ENCODE results near the gene ZNF865.
A peak's percentile ranks its signal among the peaks of the same experiment; 100 is the strongest.

The ZNF865 gene

DNA sequence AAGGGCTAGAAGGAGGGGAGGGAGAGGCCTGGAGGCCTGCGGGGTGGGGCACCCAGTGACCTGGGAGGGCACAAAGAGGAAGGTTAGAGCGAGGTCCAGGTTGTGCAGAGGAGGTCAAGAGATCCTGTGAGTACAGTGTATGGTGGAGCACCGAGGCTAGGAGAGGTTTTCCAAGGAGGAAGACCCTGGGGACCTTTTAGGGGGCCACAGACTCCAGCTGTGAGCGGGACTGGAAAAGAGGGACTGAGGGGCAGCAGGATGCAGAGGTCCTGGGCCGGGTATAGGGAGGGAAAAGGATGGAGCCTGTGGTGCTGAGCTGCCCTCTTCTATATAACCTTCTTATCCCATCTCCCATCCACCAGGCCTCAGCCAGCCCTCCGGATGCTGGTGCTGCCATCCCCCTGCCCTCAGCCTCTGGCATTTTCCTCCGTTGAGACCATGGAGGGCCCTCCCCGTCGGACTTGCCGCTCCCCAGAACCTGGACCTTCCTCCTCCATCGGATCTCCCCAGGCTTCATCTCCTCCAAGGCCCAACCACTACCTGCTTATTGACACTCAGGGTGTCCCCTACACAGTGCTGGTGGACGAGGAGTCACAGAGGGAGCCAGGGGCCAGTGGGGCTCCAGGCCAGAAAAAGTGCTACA lies 38.9 kb downstream of the ZNF865 start:
- Histone ChIP-seq H3K4me1 (ENCODE audit: control insufficient read depth in 1 of 2, insufficient read depth in 2 of 2, low read length in 2 of 2) (peaks cover 36 to 56% of the 10 kb centered on the region in 2 donors), H3K9ac (ENCODE audit: low read depth in 1 of 2, low read length in 2 of 2) (peak overlapping the region; percentile 62 to 81), H3K4me3 (ENCODE audit: low read depth in 1 of 2, low read length in 2 of 2) (peak overlapping the region; percentile 65 to 91), H3K27me3 (ENCODE audit: control insufficient read depth in 1 of 2, insufficient read depth in 2 of 2, low read length in 2 of 2) (no peaks in the 10 kb centered on the region), H3K36me3 (ENCODE audit: control insufficient read depth in 1 of 2, insufficient read depth in 2 of 2, low read length in 2 of 2) (peaks cover 9 to 14% of the 10 kb centered on the region in 2 donors), H3K27ac (ENCODE audit: low read depth, low read length) (no peak overlapping the region), H3K9me3 (ENCODE audit: control insufficient read depth in 1 of 2, low read length in 2 of 2) (no peaks in the 10 kb centered on the region)

DNA sequence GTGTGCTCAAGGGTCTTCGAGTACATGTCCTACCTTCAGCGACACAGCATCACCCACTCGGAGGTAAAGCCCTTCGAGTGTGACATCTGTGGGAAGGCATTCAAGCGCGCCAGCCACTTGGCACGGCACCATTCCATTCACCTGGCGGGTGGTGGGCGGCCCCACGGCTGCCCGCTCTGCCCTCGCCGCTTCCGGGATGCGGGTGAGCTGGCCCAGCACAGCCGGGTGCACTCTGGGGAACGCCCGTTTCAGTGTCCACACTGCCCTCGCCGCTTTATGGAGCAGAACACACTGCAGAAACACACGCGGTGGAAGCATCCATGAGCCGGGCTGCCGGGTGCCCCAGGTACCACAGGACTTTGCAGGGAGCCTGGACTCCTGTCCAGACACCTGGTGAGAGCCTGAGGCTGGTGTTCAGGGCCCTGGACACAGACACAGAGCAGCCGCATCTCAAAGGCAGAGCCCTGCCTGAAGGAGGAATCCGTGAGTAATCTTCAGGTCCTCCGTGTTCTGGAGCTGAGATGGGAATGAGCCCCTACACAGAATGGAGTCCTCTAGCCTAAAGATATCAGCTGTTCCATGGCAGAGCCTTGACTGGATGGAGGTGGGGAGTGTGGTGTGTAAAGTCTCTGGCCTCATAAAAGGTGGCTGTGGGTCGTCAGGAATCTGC lies 39.5 kb downstream of the ZNF865 start:
- Histone ChIP-seq H3K36me3 (ENCODE audit: control insufficient read depth in 1 of 2, insufficient read depth in 2 of 2, low read length in 2 of 2) (peaks cover 9 to 14% of the 10 kb centered on the region in 2 donors), H3K27me3 (ENCODE audit: control insufficient read depth in 1 of 2, insufficient read depth in 2 of 2, low read length in 2 of 2) (no peaks in the 10 kb centered on the region), H3K4me1 (ENCODE audit: control insufficient read depth in 1 of 2, insufficient read depth in 2 of 2, low read length in 2 of 2) (peaks cover 38 to 51% of the 10 kb centered on the region in 2 donors), H3K4me3 (ENCODE audit: low read depth in 1 of 2, low read length in 2 of 2) (no peak overlapping the region), H3K9me3 (ENCODE audit: control insufficient read depth in 1 of 2, low read length in 2 of 2) (no peaks in the 10 kb centered on the region), H3K27ac (ENCODE audit: low read depth, low read length) (no peak overlapping the region), H3K9ac (ENCODE audit: low read depth in 1 of 2, low read length in 2 of 2) (peak overlapping the region in 1 of 2 donors; percentile 62)

DNA sequence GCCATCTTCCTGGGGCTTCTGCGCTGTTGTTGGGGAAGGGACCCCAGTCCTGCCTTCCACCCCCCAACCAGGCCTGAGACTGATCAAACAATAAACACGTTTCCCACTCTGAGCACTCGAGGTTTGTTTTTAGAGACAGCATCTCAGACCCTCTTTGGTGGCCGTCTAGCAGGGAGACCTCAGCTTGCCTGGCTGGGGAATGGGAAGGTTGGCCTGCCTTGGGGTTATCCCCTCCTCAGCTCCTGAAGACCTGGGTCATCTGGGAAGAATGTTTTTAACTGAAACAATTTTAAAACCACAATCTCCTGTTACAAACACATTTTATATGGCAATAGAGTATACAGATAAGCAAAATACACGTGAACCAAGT lies 40.0 kb downstream of the ZNF865 start:
- no peaks in the 10 kb centered on the region for H3K9me3 ChIP-seq (ENCODE audit: control insufficient read depth in 1 of 2, low read length in 2 of 2)
- H3K36me3 ChIP-seq (ENCODE audit: control insufficient read depth in 1 of 2, insufficient read depth in 2 of 2, low read length in 2 of 2) = peaks cover 9 to 14% of the 10 kb centered on the region in 2 donors
- peaks cover 38 to 46% of the 10 kb centered on the region in 2 donors for H3K4me1 ChIP-seq (ENCODE audit: control insufficient read depth in 1 of 2, insufficient read depth in 2 of 2, low read length in 2 of 2)
- H3K27ac ChIP-seq (ENCODE audit: low read depth, low read length) = no peak overlapping the region
- no peak overlapping the region for H3K4me3 ChIP-seq (ENCODE audit: low read depth in 1 of 2, low read length in 2 of 2)
- H3K9ac ChIP-seq (ENCODE audit: low read depth in 1 of 2, low read length in 2 of 2) = no peak overlapping the region
- H3K27me3 ChIP-seq (ENCODE audit: control insufficient read depth in 1 of 2, insufficient read depth in 2 of 2, low read length in 2 of 2) = no peaks in the 10 kb centered on the region

DNA sequence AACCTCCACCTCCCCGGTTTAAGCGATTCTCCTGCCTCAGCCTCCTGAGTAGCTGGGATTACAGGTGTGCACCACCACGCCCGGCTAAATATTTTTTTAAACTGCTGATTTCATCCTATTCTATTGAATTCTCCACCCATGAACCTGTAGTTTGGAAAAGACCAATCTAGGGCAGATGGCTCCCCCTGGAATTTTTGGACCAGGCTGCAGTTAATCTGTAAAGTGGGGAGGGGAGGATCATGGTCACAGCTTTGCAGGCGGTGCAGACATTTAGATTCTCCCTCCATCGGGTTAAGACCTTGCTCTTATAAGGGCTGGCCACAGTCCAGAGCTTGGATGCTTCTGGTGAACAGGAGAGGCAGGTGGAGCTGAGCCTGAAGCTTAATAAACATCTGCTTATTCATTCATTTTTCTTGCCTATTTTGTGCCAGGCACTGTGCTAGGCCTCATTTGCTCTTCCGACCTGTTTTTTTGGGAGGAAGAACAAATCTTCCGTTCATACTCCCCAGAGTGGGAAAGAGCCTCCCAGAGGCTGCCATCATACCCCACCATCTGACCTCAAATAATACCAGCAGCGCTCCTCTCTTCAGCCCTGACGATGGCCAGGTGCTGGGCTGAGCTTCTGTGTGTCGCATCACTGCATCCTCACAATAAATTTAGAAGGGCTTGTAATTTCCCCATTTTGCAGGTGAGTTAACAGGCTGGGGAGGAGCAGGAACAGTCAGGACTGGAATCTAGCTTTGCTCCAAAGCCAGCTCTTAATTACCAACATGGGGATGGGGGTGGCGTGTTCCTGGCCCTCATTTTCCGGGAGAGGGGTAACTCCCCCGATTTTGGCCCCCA lies 41.7 kb downstream of the ZNF865 start:
- no peaks in the 10 kb centered on the region for H3K27me3 ChIP-seq (ENCODE audit: control insufficient read depth in 1 of 2, insufficient read depth in 2 of 2, low read length in 2 of 2)
- peak overlapping the region; percentile 74 to 79 for H3K4me3 ChIP-seq (ENCODE audit: low read depth in 1 of 2, low read length in 2 of 2)
- H3K9me3 ChIP-seq (ENCODE audit: control insufficient read depth in 1 of 2, low read length in 2 of 2) = no peaks in the 10 kb centered on the region
- peak overlapping the region; percentile 66 to 74 for H3K9ac ChIP-seq (ENCODE audit: low read depth in 1 of 2, low read length in 2 of 2)
- H3K4me1 ChIP-seq (ENCODE audit: control insufficient read depth in 1 of 2, insufficient read depth in 2 of 2, low read length in 2 of 2) = peaks cover 32 to 39% of the 10 kb centered on the region in 2 donors
- no peak overlapping the region for H3K27ac ChIP-seq (ENCODE audit: low read depth, low read length)
- H3K36me3 ChIP-seq (ENCODE audit: control insufficient read depth in 1 of 2, insufficient read depth in 2 of 2, low read length in 2 of 2) = peaks cover 9 to 14% of the 10 kb centered on the region in 2 donors

DNA sequence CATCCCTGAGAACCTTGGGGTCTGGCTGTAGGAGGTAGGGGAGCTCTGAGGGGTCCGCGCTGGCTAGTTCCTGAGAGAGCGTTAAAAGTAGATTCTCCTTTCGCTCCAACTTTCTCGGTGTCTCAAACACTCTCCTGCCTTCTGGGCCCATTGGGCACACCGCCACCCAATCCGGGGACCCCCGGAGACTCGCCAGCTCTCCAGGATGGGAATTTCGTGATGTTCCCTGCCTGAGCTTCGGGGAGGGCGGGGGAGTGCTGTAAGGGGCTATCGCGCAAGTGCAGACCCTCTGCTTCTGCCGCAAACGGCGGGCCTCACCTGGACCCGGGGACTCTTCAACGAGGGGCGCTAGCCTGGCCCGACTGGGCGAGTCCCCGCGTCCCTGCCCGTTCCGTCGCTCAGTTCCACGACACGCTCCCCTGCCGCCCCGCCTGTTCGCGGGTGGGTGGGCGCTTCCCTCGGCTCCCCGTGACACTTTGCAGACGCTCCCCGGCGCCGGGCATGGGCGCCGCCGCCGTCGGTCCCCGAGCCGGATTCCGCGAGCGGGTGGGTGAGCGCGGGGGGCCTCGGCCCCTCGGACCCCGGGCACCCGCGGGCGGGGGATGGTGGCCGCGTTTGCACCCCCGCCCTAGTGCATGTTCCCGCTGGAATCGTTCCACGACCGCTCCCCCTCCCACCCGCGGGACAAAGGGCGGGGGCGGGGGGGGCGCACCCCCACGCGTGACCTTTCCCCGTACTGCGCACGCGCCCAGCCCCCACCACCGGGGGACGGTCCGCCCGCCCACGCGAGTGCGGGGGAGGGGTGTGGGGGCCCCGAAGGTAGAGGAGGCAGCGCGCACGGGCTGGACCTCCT lies 42.5 kb downstream of the ZNF865 start, which contains the start of gene CCDC106:
Gene CCDC106, plus strand, starts transcription at position 481 of the 853 bp plus-strand sequence. CDS start 835 bp downstream, outside the sequence.
- Histone ChIP-seq H3K27ac (ENCODE audit: low read depth, low read length) (peak within 1 kb of the TSS; percentile 58), H3K36me3 (ENCODE audit: control insufficient read depth in 1 of 2, insufficient read depth in 2 of 2, low read length in 2 of 2) (peaks cover 9 to 14% of the 10 kb centered on the region in 2 donors), H3K9me3 (ENCODE audit: control insufficient read depth in 1 of 2, low read length in 2 of 2) (no peaks in the 10 kb centered on the region), H3K9ac (ENCODE audit: low read depth in 1 of 2, low read length in 2 of 2) (peak within 1 kb of the TSS; percentile 66 to 74), H3K27me3 (ENCODE audit: control insufficient read depth in 1 of 2, insufficient read depth in 2 of 2, low read length in 2 of 2) (no peaks in the 10 kb centered on the region), H3K4me3 (ENCODE audit: low read depth in 1 of 2, low read length in 2 of 2) (peak within 1 kb of the TSS; percentile 74 to 79), H3K4me1 (ENCODE audit: control insufficient read depth in 1 of 2, insufficient read depth in 2 of 2, low read length in 2 of 2) (peaks cover 27 to 33% of the 10 kb centered on the region in 2 donors)

DNA sequence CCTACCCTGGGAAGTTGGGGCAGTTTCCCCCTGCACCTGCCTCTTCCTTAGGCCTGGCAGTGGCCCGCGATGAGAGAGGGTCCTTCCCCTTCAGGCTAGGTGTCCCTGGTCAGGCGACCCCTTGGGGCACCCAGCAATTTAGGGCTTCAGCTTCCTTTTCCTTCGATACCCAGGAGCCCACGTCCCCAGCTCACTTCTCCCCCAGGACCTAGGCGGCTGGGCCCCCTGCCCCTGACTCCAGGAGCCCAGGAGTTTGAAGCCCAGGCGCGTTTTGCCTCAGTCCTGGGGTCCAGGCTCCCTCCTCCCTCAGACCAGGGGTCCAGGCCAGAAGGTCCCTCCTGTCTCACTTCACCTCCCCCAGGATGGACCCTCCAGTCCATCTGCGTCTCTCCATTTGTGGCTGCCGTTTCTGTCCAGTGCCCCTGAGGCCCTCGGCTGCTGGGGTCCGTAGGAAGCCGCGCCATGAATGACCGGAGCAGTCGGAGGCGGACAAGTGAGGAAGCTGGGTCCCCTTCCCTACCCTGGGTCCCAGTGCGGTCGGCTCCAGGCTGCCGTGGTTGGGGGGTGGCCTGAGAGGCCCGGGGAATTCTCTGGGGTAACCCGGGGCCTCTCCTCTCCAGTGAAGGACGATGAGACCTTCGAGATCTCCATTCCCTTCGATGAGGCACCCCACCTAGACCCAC lies 43.3 kb downstream of the ZNF865 start:
- no peak overlapping the region for H3K27ac ChIP-seq (ENCODE audit: low read depth, low read length)

DNA sequence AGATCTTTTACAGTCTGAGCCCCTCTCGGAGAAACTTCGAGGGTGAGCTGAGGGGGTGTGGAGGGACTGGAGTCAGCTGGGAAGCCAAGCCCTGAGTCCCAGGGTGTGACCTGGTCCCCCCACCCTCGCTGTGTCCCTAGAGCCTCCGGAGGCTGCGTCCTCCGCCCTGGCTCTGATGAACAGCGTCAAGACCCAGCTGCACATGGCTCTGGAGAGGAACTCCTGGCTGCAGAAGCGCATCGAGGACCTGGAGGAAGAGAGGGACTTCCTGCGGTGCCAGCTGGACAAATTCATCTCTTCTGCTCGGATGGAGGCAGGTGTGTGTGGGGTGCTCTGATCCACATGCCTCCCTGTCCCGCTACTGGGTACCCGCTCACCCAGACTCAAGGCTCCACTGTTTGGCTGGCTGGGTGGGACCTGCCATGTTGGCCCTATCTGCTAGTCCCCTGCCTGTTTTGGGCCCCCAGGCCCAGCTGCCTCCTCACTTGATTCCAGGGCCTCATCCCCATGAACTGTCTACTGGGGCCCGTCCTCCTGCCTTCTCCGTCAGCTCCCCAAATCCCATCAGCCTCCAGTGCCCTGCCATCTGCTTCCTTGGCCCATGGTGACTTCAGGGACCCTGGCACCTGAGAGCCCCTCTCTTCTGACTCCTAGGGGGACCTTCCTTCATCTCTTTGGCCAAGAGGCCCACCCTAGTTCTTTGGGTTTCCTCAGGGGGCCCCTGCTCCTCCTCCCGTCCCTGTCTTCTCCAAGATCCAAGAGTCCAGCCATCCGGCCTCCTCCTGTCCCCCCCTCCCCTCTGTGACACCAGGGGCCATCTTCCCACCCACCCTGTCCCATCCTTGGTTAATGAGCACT lies 44.0 kb downstream of the ZNF865 start:
- peak overlapping the region in 1 of 2 donors; percentile 79 for H3K4me3 ChIP-seq (ENCODE audit: low read depth in 1 of 2, low read length in 2 of 2)
- H3K27ac ChIP-seq (ENCODE audit: low read depth, low read length) = no peak overlapping the region
- H3K9me3 ChIP-seq (ENCODE audit: control insufficient read depth in 1 of 2, low read length in 2 of 2) = no peaks in the 10 kb centered on the region
- peaks cover 18 to 23% of the 10 kb centered on the region in 2 donors for H3K4me1 ChIP-seq (ENCODE audit: control insufficient read depth in 1 of 2, insufficient read depth in 2 of 2, low read length in 2 of 2)
- H3K27me3 ChIP-seq (ENCODE audit: control insufficient read depth in 1 of 2, insufficient read depth in 2 of 2, low read length in 2 of 2) = no peaks in the 10 kb centered on the region
- H3K36me3 ChIP-seq (ENCODE audit: control insufficient read depth in 1 of 2, insufficient read depth in 2 of 2, low read length in 2 of 2) = peaks cover 9 to 13% of the 10 kb centered on the region in 2 donors
- H3K9ac ChIP-seq (ENCODE audit: low read depth in 1 of 2, low read length in 2 of 2) = peak overlapping the region in 1 of 2 donors; percentile 66

More for the DNA sequence above, 43.3 kb downstream of the ZNF865 start:
- Histone ChIP-seq H3K9ac (ENCODE audit: low read depth in 1 of 2, low read length in 2 of 2) (peak overlapping the region; percentile 66 to 74), H3K4me1 (ENCODE audit: control insufficient read depth in 1 of 2, insufficient read depth in 2 of 2, low read length in 2 of 2) (peaks cover 24 to 30% of the 10 kb centered on the region in 2 donors), H3K9me3 (ENCODE audit: control insufficient read depth in 1 of 2, low read length in 2 of 2) (no peaks in the 10 kb centered on the region), H3K36me3 (ENCODE audit: control insufficient read depth in 1 of 2, insufficient read depth in 2 of 2, low read length in 2 of 2) (peaks cover 9 to 14% of the 10 kb centered on the region in 2 donors), H3K27me3 (ENCODE audit: control insufficient read depth in 1 of 2, insufficient read depth in 2 of 2, low read length in 2 of 2) (no peaks in the 10 kb centered on the region), H3K4me3 (ENCODE audit: low read depth in 1 of 2, low read length in 2 of 2) (peak overlapping the region; percentile 74 to 79)

DNA sequence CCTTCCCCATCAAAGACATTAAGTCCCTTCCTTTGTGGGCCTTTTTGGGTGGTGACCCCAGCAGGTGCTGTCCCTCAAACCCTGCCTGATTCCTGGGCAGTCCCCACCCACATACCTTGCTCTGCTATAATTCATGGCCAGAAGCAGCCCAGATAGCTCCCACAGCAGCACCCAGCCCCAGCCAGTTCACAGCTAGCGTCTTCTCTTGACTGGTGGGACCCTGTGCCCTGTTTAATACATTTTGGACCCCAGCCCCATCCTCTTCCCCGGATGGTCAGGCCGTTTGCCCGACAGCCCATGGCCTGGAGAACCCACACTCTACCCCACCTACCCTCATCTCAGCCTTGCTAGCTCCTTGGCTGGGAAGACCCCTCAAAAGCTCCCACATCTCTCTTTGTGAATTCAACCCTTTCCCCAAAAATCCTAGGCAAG lies 44.7 kb downstream of the ZNF865 start:
- Histone ChIP-seq H3K9ac (ENCODE audit: low read depth in 1 of 2, low read length in 2 of 2) (no peak overlapping the region), H3K9me3 (ENCODE audit: control insufficient read depth in 1 of 2, low read length in 2 of 2) (no peaks in the 10 kb centered on the region), H3K27ac (ENCODE audit: low read depth, low read length) (no peak overlapping the region)

More for the DNA sequence above, 44.7 kb downstream of the ZNF865 start:
- peaks cover 3 to 7% of the 10 kb centered on the region in 2 donors for H3K36me3 ChIP-seq (ENCODE audit: control insufficient read depth in 1 of 2, insufficient read depth in 2 of 2, low read length in 2 of 2)
- H3K27me3 ChIP-seq (ENCODE audit: control insufficient read depth in 1 of 2, insufficient read depth in 2 of 2, low read length in 2 of 2) = no peaks in the 10 kb centered on the region
- H3K4me1 ChIP-seq (ENCODE audit: control insufficient read depth in 1 of 2, insufficient read depth in 2 of 2, low read length in 2 of 2) = peaks cover 15 to 17% of the 10 kb centered on the region in 2 donors
- H3K4me3 ChIP-seq (ENCODE audit: low read depth in 1 of 2, low read length in 2 of 2) = no peak overlapping the region
